ENCODE results near the gene RBMS1.

The RBMS1 gene

DNA sequence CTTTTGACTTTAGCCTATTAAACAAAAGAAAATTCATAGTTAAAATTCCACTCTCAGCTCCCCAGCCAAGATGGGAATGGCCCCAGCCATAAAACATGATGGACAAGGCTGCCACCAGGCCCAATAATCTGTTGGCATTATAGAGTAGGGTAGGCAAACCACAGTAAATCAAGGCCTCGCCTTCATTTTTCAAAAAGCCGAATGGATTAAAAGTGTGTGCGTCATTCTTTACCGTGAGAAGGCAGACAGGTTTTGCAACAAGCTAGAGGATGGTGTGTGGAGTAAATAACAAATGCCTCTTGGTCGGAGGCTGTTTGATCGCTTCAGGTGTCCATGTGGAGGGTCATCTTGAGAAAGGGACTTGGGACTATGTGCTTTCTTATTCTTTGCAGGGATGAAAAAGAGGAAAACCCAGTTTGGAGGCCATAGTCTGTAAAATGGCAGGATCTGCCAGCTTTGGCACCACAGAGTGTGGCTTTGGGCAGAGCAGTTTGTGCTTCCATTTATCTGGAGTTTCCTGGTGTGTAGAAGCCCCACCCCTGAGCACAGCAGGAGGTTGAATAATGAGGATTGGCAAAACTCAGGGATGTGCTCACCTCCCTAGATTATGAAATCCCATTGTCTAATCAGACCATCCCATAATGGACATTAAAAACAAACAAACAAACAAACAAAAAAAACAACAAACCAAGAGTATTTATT, 236.4 kb downstream of the RBMS1 start:
- no peak for DNase-seq
- Mint-ChIP-seq H3K36me3 (no peaks in the 10 kb centered on the region), H3K27me3 (no peaks in the 10 kb centered on the region), H3K9me3 (no peaks in the 10 kb centered on the region), H3K27ac (no peak overlapping the region), H3K4me1 (no peaks in the 10 kb centered on the region), H3K4me3 (no peak overlapping the region)
- CTCF ChIA-PET: interaction anchor here (1.0 kb wide), 1 partner anchor 13 kb away, joined by 3 read pairs; no protein-coding TSS in a partner anchor

GRCh38 chr2:160256507-160256906, 237.1 kb downstream of the RBMS1 start:
- Mint-ChIP-seq H3K27me3 (no peaks in the 10 kb centered on the region), H3K36me3 (no peaks in the 10 kb centered on the region), H3K27ac (no peak overlapping the region), H3K4me1 (no peaks in the 10 kb centered on the region), H3K4me3 (no peak overlapping the region), H3K9me3 (no peaks in the 10 kb centered on the region)
- no peak for DNase-seq
- CTCF ChIA-PET: no interaction called here

GRCh38 chr2:160255408-160255807, 238.2 kb downstream of the RBMS1 start:
- no peaks in the 10 kb centered on the region for H3K9me3 Mint-ChIP-seq
- H3K4me1 Mint-ChIP-seq: no peaks in the 10 kb centered on the region
- no peak overlapping the region for H3K27ac Mint-ChIP-seq
- no peak for DNase-seq
- no peak overlapping the region for H3K4me3 Mint-ChIP-seq
- no peaks in the 10 kb centered on the region for H3K27me3 Mint-ChIP-seq
- no peaks in the 10 kb centered on the region for H3K36me3 Mint-ChIP-seq
- CTCF ChIA-PET: interaction anchor here (1.0 to 2.2 kb wide), 3 partner anchors 14 to 715 kb away, joined by 3 to 7 read pairs (median 3); no protein-coding TSS in a partner anchor

DNA sequence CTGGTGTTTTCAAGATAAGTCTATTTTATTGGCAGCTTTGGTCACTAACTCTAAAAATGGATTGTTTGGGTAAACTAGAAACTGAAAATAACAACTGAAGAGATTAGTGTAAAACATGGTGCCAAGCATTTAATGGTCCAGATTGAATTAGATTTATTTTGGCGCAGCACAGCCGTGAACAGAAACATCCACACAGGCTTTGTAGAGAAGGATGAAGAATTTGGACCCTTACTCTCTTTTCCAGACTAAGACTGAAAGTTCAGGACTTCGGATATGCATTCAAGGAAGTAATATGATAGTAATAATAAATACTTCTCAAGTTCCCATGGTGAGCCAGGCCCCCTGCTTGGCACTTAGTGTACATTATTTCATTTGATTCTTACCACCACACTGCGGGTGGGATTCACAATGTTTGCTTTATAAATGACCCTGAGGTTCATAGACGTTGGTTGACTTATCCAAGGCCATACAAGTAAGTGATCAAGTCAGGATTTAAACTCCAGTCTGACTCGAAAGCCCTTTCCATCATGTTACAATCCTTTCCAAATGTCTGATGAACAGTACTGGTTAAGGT, 239.3 kb downstream of the RBMS1 start:
- no peaks in the 10 kb centered on the region for H3K4me1 Mint-ChIP-seq
- H3K9me3 Mint-ChIP-seq: no peaks in the 10 kb centered on the region
- CTCF ChIA-PET: interaction anchor here (1.0 to 2.2 kb wide), 4 partner anchors 14 to 716 kb away, joined by 3 to 7 read pairs (median 4); no protein-coding TSS in a partner anchor

GRCh38 chr2:160253440-160254188, 240.0 kb downstream of the RBMS1 start:
- H3K36me3 Mint-ChIP-seq: no peaks in the 10 kb centered on the region
- no peak overlapping the region for H3K4me3 Mint-ChIP-seq
- no peak overlapping the region for H3K27ac Mint-ChIP-seq
- H3K27me3 Mint-ChIP-seq: no peaks in the 10 kb centered on the region
- H3K4me1 Mint-ChIP-seq: no peaks in the 10 kb centered on the region
- CTCF ChIA-PET: interaction anchor here (1.0 to 2.4 kb wide), 6 partner anchors 10 to 741 kb away, joined by 3 to 13 read pairs (median 4); no protein-coding TSS in a partner anchor
- no peaks in the 10 kb centered on the region for H3K9me3 Mint-ChIP-seq
- no peak for DNase-seq

More for the DNA sequence above, 239.3 kb downstream of the RBMS1 start:
- no peak overlapping the region for H3K4me3 Mint-ChIP-seq
- no peaks in the 10 kb centered on the region for H3K36me3 Mint-ChIP-seq
- H3K27ac Mint-ChIP-seq: no peak overlapping the region
- no peaks in the 10 kb centered on the region for H3K27me3 Mint-ChIP-seq
- no peak for DNase-seq

GRCh38 chr2:160252900-160253299, 240.7 kb downstream of the RBMS1 start:
- no peaks in the 10 kb centered on the region for H3K9me3 Mint-ChIP-seq
- CTCF ChIA-PET: interaction anchor here (1.0 to 2.9 kb wide), 11 partner anchors 10 to 742 kb away, joined by 3 to 13 read pairs (median 5); no protein-coding TSS in a partner anchor
- DNase-seq: no peak
- no peaks in the 10 kb centered on the region for H3K27me3 Mint-ChIP-seq
- no peaks in the 10 kb centered on the region for H3K4me1 Mint-ChIP-seq
- H3K4me3 Mint-ChIP-seq: no peak overlapping the region
- no peaks in the 10 kb centered on the region for H3K36me3 Mint-ChIP-seq
- no peak overlapping the region for H3K27ac Mint-ChIP-seq

- H3K27me3 Mint-ChIP-seq: no peaks in the 10 kb centered on the region
- H3K27ac Mint-ChIP-seq: no peak overlapping the region
- DNase-seq: no peak
- no peaks in the 10 kb centered on the region for H3K4me1 Mint-ChIP-seq
- CTCF ChIA-PET: interaction anchor here (0.9 to 2.9 kb wide), 15 partner anchors 8 to 807 kb away, joined by 3 to 13 read pairs (median 4); no protein-coding TSS in a partner anchor
- no peaks in the 10 kb centered on the region for H3K9me3 Mint-ChIP-seq
- H3K4me3 Mint-ChIP-seq: no peak overlapping the region
- H3K36me3 Mint-ChIP-seq: no peaks in the 10 kb centered on the region
Observed at GRCh38 chr2:160252278-160252887, 241.2 kb downstream of the RBMS1 start.

DNA sequence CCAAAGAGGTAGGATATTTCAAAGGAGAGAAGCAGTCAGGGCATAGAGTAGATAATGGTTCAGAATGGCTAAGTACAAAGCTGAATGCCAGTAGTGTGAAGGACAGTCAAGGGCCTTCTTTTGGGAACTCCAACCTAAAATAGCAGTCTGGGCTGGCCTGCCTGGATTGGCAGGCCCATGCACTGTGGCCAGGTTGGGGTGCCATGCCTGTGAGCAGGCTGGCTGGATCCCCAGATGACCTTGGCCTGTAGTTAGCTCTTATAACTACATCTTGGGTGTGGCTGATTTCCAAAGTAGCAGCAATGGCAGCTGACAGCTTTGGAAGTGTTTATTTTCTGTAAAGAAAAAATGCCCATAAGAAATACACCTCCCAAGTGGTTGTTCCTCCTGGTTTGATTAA, 242.0 kb downstream of the RBMS1 start:
- Mint-ChIP-seq H3K27ac (no peak overlapping the region), H3K4me3 (no peak overlapping the region), H3K4me1 (no peaks in the 10 kb centered on the region), H3K9me3 (no peaks in the 10 kb centered on the region), H3K36me3 (no peaks in the 10 kb centered on the region), H3K27me3 (no peaks in the 10 kb centered on the region)
- CTCF ChIA-PET: interaction anchor here (0.9 to 2.9 kb wide), 17 partner anchors 9 to 812 kb away, joined by 3 to 13 read pairs (median 4); no protein-coding TSS in a partner anchor
- no peak for DNase-seq

DNA sequence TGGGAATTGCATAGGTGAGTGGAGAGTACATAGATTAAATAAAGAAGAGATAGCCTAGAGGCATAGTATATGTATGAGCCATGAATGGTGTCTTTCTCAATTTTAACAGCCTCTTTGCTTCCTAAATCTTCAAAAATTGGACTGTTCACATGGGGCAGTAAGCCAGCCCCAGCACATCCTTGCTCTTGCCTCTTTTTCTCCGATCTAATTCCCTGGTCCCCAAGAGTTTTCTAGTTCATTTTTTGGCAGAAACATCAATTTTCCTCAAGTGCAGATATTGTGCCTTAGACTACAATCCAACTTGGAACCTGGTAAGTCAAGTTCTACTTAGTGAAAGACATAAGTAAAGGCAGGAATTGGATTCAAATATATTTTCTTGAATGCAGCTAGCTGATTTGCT, 243.7 kb downstream of the RBMS1 start:
- no peak overlapping the region for H3K4me3 Mint-ChIP-seq
- no peaks in the 10 kb centered on the region for H3K9me3 Mint-ChIP-seq
- no peak overlapping the region for H3K27ac Mint-ChIP-seq
- CTCF ChIA-PET: no interaction called here
- no peaks in the 10 kb centered on the region for H3K36me3 Mint-ChIP-seq
- no peak for DNase-seq
- H3K27me3 Mint-ChIP-seq: no peaks in the 10 kb centered on the region
- no peaks in the 10 kb centered on the region for H3K4me1 Mint-ChIP-seq

GRCh38 chr2:160247296-160248035, 246.1 kb downstream of the RBMS1 start:
- no peaks in the 10 kb centered on the region for H3K36me3 Mint-ChIP-seq
- no peaks in the 10 kb centered on the region for H3K27me3 Mint-ChIP-seq
- no peaks in the 10 kb centered on the region for H3K9me3 Mint-ChIP-seq
- no peak for DNase-seq
- CTCF ChIA-PET: no interaction called here
- H3K4me1 Mint-ChIP-seq: no peaks in the 10 kb centered on the region
- H3K27ac Mint-ChIP-seq: no peak overlapping the region
- H3K4me3 Mint-ChIP-seq: no peak overlapping the region

DNA sequence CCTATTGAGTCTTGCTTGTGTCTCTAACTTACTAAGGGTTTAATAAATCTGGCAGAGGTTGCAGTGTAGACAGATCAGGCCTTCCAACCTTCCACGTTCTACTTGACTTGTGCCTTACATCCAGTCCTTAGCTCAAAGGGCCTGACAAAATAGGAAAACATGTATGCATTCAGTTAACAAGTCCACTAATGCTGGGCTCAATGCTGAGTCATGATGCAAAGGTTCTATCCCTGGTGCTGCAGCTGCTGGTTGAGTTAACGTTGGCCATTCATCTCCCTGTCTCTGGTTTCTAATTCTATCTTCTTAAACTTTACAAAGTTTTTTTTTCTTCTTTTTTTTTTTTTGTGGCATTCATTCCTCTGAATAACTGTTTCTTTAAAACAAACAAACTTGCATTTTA, 247.3 kb downstream of the RBMS1 start:
- CTCF ChIA-PET: no interaction called here
- Mint-ChIP-seq H3K4me3 (no peak overlapping the region), H3K9me3 (no peaks in the 10 kb centered on the region), H3K36me3 (no peaks in the 10 kb centered on the region), H3K27ac (no peak overlapping the region), H3K4me1 (no peaks in the 10 kb centered on the region), H3K27me3 (no peaks in the 10 kb centered on the region)
- no peak for DNase-seq

- H3K4me3 Mint-ChIP-seq: no peak overlapping the region
- CTCF ChIA-PET: interaction anchor here (0.9 kb wide), 1 partner anchor 673 kb away, joined by 3 read pairs; no protein-coding TSS in a partner anchor
- no peaks in the 10 kb centered on the region for H3K36me3 Mint-ChIP-seq
- no peak overlapping the region for H3K27ac Mint-ChIP-seq
- H3K27me3 Mint-ChIP-seq: no peaks in the 10 kb centered on the region
- H3K9me3 Mint-ChIP-seq: no peaks in the 10 kb centered on the region
- no peaks in the 10 kb centered on the region for H3K4me1 Mint-ChIP-seq
- DNase-seq: no peak
Observed at GRCh38 chr2:160245614-160246155, 247.9 kb downstream of the RBMS1 start.

- Mint-ChIP-seq H3K9me3 (no peaks in the 10 kb centered on the region), H3K4me1 (no peaks in the 10 kb centered on the region), H3K27ac (no peak overlapping the region), H3K36me3 (no peaks in the 10 kb centered on the region), H3K4me3 (no peak overlapping the region), H3K27me3 (peaks cover 5% of the 10 kb centered on the region)
- CTCF ChIA-PET: no interaction called here
- no peak for DNase-seq
Observed at GRCh38 chr2:160242893-160243564, 250.6 kb downstream of the RBMS1 start.

Data from activated naive CD4-positive, alpha-beta T cell treated with anti-CD3 and anti-CD28 coated beads, Interleukin-2, amount 10 ng/mL, durations not matched to agents 7 days and 5 days (primary cell).